GM18909 (cell line): ENCODE data around the gene TMEM89.

ENCODE experiments used
- ATAC-seq: cut with Tn5 transposase; IDR thresholded peaks from one replicate; pipeline ENCODE4 v1.9.1; 2021; ENCODE audit warnings: mild to moderate bottlenecking; ENCODE audit not compliant: unreplicated experiment, poor library complexity

TMEM89 gene

GRCh38 chr3:48621461-48621869, at the start of gene TMEM89:
TSS of gene TMEM89 (minus strand) at chr3:48621769. CDS start at chr3:48621756, 13 bp downstream.
- ATAC-seq = no peak

- ATAC-seq = no peak
Observed at GRCh38 chr3:48664929-48665328, 43.4 kb upstream of the TMEM89 start.

- no peak for ATAC-seq
Observed at GRCh38 chr3:48664313-48664644, 42.7 kb upstream of the TMEM89 start.

GRCh38 chr3:48663489-48664312, 42.1 kb upstream of the TMEM89 start:
- ATAC-seq = peak; percentile 86

- no peak for ATAC-seq
Observed at GRCh38 chr3:48662753-48663488, 41.4 kb upstream of the TMEM89 start, which contains the start of gene CELSR3. TSS of gene CELSR3 (minus strand) at chr3:48662886. CDS start at chr3:48662634, 252 bp downstream.

GRCh38 chr3:48662145-48662752, 40.7 kb upstream of the TMEM89 start:
- ATAC-seq = no peak

GRCh38 chr3:48661501-48662144, 40.1 kb upstream of the TMEM89 start:
- peak; percentile 34 for ATAC-seq

- no peak for ATAC-seq
Observed at GRCh38 chr3:48660800-48661400, 39.3 kb upstream of the TMEM89 start.

GRCh38 chr3:48656841-48657281, 35.3 kb upstream of the TMEM89 start:
- no peak for ATAC-seq

- peak; percentile 66 for ATAC-seq
Observed at GRCh38 chr3:48656061-48656840, 34.7 kb upstream of the TMEM89 start.

- no peak for ATAC-seq
Observed at GRCh38 chr3:48655606-48656005, 34.0 kb upstream of the TMEM89 start.

- ATAC-seq = no peak
Observed at GRCh38 chr3:48655063-48655462, 33.5 kb upstream of the TMEM89 start.

- ATAC-seq = no peak
Observed at GRCh38 chr3:48652923-48653715, 31.6 kb upstream of the TMEM89 start.

- ATAC-seq = no peak
Observed at GRCh38 chr3:48651771-48652170, 30.2 kb upstream of the TMEM89 start.

- no peak for ATAC-seq
Observed at GRCh38 chr3:48650723-48651122, 29.2 kb upstream of the TMEM89 start.

- no peak for ATAC-seq
Observed at GRCh38 chr3:48648188-48648850, 26.8 kb upstream of the TMEM89 start.

GRCh38 chr3:48647714-48648113, 26.1 kb upstream of the TMEM89 start:
- no peak for ATAC-seq
